GM12892 (cell line): Measurements from ENCODE around the gene YIPF6.

Source experiments
- POLR2A ChIP-seq: IDR thresholded peaks from 2 replicates; pipeline ENCODE4 v1.6.1; 2011; ENCODE audit warnings: low read depth, low read length, control low read depth
- TAF1 ChIP-seq: IDR thresholded peaks from 2 replicates; pipeline ENCODE4 v1.6.1; 2011; ENCODE audit warnings: low read depth, mild to moderate bottlenecking, control low read depth, low read length, borderline replicate concordance

- TF ChIP-seq TAF1 (no peak), POLR2A (no peak)
Observed at GRCh38 chrX:68556036-68556435, 57.2 kb downstream of the YIPF6 start.
